Activated CD4-positive, alpha-beta memory T cell treated with anti-CD3 and anti-CD28 coated beads for 36 hours (primary cell): Measurements from ENCODE around the gene DGKG. TPM values are rescaled to one million over a fixed set of nuclear protein-coding genes. Genes with fewer than 3 reads are reported as not detected.
A peak's percentile ranks its signal among the peaks of the same experiment; 100 is the strongest.

Source experiments
- CTCF ChIA-PET: fragments of 350-600 bp; sonication (Branson Sonifier 250); formaldehyde crosslinking; loops from one replicate; lab custom pipeline; 2021; ENCODE audit warnings: antibody characterized with exemption, inconsistent platforms; lab: Charles Lee
- POLR2A ChIA-PET: fragments of 350-600 bp; sonication (Branson Sonifier 250); formaldehyde crosslinking; loops from one replicate; lab custom pipeline; 2021; ENCODE audit warnings: antibody characterized with exemption; lab: Charles Lee
- DNase-seq: peaks from one replicate; pipeline ENCODE4 v3.0.0-alpha.2; 2020
- H3K27ac Mint-ChIP-seq: one replicate; pipeline ENCODE4 v1.8.0; 2021; ENCODE audit warnings: mixed read lengths
- H3K27me3 Mint-ChIP-seq: one replicate; pipeline ENCODE4 v1.8.0; 2021; ENCODE audit warnings: mixed read lengths
- H3K36me3 Mint-ChIP-seq: one replicate; pipeline ENCODE4 v1.8.0; 2021; ENCODE audit warnings: mixed read lengths
- H3K4me1 Mint-ChIP-seq: one replicate; pipeline ENCODE4 v1.8.0; 2021; ENCODE audit warnings: low read depth, mixed read lengths
- H3K4me3 Mint-ChIP-seq: one replicate; pipeline ENCODE4 v1.8.0; 2021; ENCODE audit warnings: mild to moderate bottlenecking, mixed read lengths
- H3K9me3 Mint-ChIP-seq: one replicate; pipeline ENCODE4 v1.8.0; 2021; ENCODE audit warnings: mixed read lengths
- intact Hi-C: fragments of 100-400 bp; cut with micrococcal nuclease; formaldehyde crosslinking; loops from one replicate; pipeline ENCODE4 v1.15.1; 2023
- total RNA-seq, 2 experiments: library from RNA; stranded (reverse); gene quantifications; one replicate each; pipeline ENCODE4 v1.2.3, GENCODE V29; 2021

The DGKG gene
- total RNA-seq, result under 1 TPM; 0.12 to 0.39 TPM

DNA sequence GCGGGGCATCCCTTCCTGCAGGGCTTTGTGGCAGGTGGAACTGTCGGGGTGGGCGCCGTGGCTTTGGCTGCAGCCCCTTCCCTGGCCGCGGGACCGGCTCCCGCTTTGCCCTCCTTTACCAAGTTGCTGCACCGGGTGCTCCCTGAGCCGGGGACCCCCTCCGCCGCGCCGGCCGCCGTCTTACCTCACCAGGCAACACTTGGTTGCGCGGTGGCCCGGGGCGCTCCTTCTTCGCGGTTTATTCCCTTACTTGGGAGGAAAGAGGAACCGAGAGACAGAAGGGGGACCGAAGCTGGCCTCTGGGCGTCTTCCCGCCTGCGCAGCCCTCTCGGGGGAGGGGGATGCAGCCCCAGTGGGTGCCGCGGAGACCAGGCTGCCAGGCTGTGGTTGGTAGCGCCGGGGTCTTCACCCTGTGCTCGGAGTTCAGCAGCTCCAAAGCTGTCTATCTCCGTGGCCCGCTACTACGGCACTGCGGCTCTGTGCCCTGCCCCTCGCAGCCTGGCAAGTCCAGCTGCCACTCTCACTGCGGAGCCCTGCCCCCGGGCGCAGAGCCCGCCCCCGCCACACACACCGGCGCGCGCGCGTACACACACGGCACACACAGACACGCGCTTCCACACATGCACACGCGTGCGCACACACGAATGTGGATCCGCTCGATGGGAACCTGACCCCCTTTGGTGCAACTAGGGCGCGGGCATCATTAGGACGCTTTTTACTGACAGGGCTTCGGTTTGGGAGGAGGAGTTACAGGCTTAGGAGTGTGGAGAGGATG lies at the start of gene DGKG:
DGKG (minus strand) TSS at position 473 of the 775 bp plus-strand sequence. CDS start 41,775 bp downstream, outside the sequence.
- intact Hi-C loops, result loop anchor here (5.0 kb wide), 1 partner anchor 180 kb away; the partner anchor contains the start of gene CRYGS
- CTCF ChIA-PET, result interaction anchor here (1.0 kb wide), 1 partner anchor 178 kb away, joined by 3 read pairs; no protein-coding TSS in a partner anchor
- no peaks in the 10 kb centered on the region for H3K9me3 Mint-ChIP-seq
- H3K36me3 Mint-ChIP-seq, result no peaks in the 10 kb centered on the region
- H3K27ac Mint-ChIP-seq, result no peak within 1 kb of the TSS
- H3K27me3 Mint-ChIP-seq, result peaks cover 42% of the 10 kb centered on the region
- H3K4me3 Mint-ChIP-seq, result peak within 1 kb of the TSS; percentile 50
- DNase-seq, result peak; percentile 47
- H3K4me1 Mint-ChIP-seq, result peaks cover 8% of the 10 kb centered on the region
- POLR2A ChIA-PET, result no interaction called here

DNA sequence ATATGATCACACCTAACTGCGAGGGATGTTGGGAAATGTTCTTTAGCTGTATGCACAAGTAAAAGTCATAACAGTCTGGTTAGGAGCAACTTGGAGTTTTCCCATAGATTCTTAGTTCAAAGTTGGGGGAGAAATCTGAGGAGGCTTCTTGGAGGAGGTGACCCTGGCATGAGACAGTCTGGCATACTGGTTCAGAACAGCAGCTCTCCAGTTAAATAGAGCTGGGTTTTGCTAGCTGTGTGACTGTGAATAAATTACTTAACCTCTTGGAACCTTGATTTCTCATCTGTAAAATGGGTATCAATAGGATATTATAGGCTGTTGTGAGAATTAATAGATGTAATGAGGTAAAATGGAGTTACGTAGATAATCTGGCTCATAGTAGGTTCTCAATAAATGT lies 49.1 kb upstream of the DGKG start:
- CTCF ChIA-PET, result interaction anchor here (1.5 kb wide), 1 partner anchor 152 kb away, joined by 3 read pairs; no protein-coding TSS in a partner anchor
- Mint-ChIP-seq H3K4me3 (no peak overlapping the region), H3K27ac (no peak overlapping the region)

DNA sequence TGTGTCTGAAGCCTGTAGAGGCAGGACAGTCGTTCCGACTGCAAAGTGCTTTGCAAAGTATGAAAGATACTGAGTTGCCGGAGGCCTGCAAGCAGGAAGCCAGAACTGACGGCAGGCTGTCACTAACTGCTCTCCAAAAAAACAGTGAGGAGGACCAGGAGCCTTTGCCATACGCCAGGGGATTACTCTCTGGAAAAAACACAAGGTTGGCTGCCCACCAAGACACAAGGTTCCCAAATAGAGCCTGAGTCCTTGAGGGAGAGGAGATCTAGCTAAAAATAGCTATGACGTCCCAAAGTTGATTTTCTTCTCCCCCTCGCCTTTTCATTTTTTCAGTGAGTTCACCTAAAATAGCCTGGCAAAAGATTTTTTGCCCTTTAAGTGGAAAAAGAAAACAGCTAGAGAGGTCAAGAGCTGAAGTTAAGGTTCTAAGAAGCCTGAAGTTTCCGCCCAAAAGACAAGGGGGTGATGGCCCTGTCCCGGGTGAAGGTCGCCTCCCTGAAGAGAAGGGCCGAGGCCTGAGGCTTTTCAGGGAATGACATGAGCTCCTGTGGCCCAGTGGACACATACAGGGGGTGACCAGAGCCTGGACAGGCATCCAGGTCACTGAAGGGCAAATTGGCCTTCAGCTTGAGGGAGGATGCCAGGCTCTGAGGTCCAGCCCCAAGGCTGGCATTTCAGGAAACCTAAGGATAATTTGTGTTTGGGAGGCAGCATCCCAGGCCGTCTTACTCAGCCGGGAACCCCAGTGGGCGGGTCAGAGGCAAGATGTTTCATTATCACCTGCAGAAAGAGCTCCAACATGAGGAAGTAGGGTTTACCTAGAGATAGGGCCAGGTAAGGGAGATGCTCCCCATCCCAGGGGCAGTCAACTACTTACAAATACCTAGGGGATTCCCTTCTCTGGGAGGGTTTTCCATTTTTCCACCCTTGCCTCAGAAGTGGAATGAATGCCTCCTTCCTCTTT lies 44.9 kb upstream of the DGKG start:
- Mint-ChIP-seq H3K4me3 (no peak overlapping the region), H3K9me3 (no peaks in the 10 kb centered on the region), H3K27ac (no peak overlapping the region), H3K27me3 (peaks cover 2% of the 10 kb centered on the region), H3K4me1 (peaks cover 7% of the 10 kb centered on the region), H3K36me3 (no peaks in the 10 kb centered on the region)
- intact Hi-C loops, result no loop called here
- POLR2A ChIA-PET, result no interaction called here
- CTCF ChIA-PET, result interaction anchor here (0.6 to 0.8 kb wide), 2 partner anchors 464 to 638 kb away, joined by 3 read pairs; no protein-coding TSS in a partner anchor
- DNase-seq, result no peak

More for the DNA sequence above, 49.1 kb upstream of the DGKG start:
- H3K36me3 Mint-ChIP-seq, result no peaks in the 10 kb centered on the region
- H3K4me1 Mint-ChIP-seq, result peaks cover 30% of the 10 kb centered on the region
- H3K27me3 Mint-ChIP-seq, result no peaks in the 10 kb centered on the region
- no peaks in the 10 kb centered on the region for H3K9me3 Mint-ChIP-seq
- DNase-seq, result no peak
- intact Hi-C loops, result loop anchor here (5.0 to 10.0 kb wide), 5 partner anchors 101 to 344 kb away; partner anchors contain the start of genes AHSG and ETV5
- POLR2A ChIA-PET, result no interaction called here

DNA sequence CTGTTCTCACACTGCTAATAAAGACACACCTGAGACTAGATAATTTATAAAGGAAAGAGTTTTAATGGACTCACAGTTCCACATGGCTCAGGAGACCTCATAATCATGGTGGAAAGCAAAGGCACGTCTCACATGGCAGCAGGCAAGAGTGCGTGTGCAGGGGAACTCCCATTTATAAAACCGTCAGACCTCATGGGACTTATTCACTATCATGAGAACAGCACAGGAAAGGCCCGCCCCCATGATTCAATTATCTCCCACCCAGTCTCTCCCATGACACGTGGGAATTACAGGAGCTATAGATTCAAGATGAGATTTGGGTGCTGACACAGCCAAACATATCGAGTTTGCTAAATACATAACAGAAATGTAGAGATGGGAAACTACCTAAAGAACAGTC lies 39.5 kb upstream of the DGKG start:
- ChIA-PET CTCF (interaction anchor here (0.6 to 1.3 kb wide), 2 partner anchors 142 to 424 kb away, joined by 3 read pairs; no protein-coding TSS in a partner anchor), POLR2A (no interaction called here)
- intact Hi-C loops, result no loop called here
- H3K4me1 Mint-ChIP-seq, result no peaks in the 10 kb centered on the region
- H3K27me3 Mint-ChIP-seq, result peaks cover 5% of the 10 kb centered on the region
- H3K27ac Mint-ChIP-seq, result no peak overlapping the region
- H3K36me3 Mint-ChIP-seq, result no peaks in the 10 kb centered on the region
- H3K4me3 Mint-ChIP-seq, result no peak overlapping the region
- peak; percentile 31 for DNase-seq
- no peaks in the 10 kb centered on the region for H3K9me3 Mint-ChIP-seq

DNA sequence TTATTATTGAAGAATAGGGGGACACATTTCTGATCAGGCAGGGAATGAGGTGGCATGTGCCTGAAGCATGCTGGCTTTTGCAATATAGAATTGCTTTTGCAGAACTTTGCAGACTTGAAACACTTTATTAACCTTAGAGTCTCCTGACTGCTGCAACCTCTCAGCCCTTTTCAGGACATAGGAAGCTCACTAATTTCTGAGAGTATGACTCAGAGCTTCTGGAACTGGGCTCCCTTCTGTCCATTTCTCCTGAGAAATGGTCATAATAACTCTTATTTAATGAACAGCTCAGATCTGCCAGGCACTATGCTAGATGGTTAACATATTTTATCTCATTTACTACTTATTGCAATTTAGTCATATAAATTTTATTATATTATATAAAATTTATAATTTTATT lies 38.6 kb upstream of the DGKG start:
- POLR2A ChIA-PET, result no interaction called here
- no peak overlapping the region for H3K4me3 Mint-ChIP-seq

DNA sequence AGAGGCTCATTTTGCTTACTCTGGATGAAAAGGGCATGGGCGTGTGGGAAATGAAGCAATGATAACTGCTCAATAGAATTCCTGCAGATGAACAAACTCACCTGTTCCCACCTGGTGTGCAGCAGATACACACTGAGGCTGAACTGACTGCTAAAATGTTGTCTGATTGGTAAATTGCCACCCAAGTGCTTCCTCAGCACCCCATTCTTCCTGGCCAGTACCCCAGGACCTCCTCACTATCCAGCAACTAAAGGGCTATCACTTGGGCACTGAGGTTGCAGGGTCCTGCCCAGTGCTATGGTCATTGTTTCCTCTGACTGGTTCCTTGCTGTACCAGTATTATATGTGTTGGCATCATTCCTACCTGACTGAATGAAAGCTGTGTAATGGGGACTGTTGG lies 38.0 kb upstream of the DGKG start:
- POLR2A ChIA-PET, result no interaction called here

More for the DNA sequence above, 38.6 kb upstream of the DGKG start:
- Mint-ChIP-seq H3K36me3 (no peaks in the 10 kb centered on the region), H3K27me3 (peaks cover 5% of the 10 kb centered on the region), H3K27ac (no peak overlapping the region), H3K9me3 (no peaks in the 10 kb centered on the region), H3K4me1 (no peaks in the 10 kb centered on the region)
- no peak for DNase-seq
- CTCF ChIA-PET, result interaction anchor here (0.6 kb wide), 1 partner anchor 141 kb away, joined by 3 read pairs; no protein-coding TSS in a partner anchor
- intact Hi-C loops, result no loop called here

DNA sequence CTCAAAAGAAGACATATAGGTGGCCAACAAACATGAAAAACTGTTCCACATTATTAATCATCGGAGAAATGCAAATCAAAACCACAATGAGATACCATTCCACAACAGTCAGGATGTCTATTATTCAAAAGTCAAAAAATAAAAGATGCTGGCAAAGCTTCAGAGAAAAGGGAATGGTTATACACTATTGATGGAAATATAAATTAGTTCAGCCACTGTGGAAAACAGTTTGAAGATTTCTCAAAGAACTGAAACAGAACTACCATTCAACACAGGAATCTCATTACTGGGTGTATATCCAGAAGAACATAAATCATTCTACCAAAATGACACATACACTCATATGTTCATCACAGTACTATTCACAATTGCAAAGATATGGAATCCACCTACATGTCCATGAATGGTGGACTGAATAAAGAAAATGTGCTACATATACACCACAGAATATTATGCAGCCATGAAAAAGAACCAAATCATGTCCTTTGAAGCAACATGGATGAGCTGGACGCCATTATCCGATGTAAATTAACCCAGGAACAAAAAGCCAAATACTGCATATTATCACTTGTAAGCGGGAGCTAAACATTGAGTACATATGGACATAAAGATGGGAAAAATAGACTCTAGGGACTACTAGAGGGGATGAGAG lies 32.7 kb upstream of the DGKG start:
- no peak for DNase-seq
- H3K4me3 Mint-ChIP-seq, result no peak overlapping the region
- no peak overlapping the region for H3K27ac Mint-ChIP-seq
- intact Hi-C loops, result no loop called here
- ChIA-PET CTCF (no interaction called here), POLR2A (no interaction called here)
- no peaks in the 10 kb centered on the region for H3K36me3 Mint-ChIP-seq
- no peaks in the 10 kb centered on the region for H3K27me3 Mint-ChIP-seq
- H3K9me3 Mint-ChIP-seq, result peaks cover 7% of the 10 kb centered on the region
- no peaks in the 10 kb centered on the region for H3K4me1 Mint-ChIP-seq

More for the DNA sequence above, 38.0 kb upstream of the DGKG start:
- no peak for DNase-seq
- H3K27me3 Mint-ChIP-seq, result peaks cover 5% of the 10 kb centered on the region
- no peaks in the 10 kb centered on the region for H3K36me3 Mint-ChIP-seq
- H3K4me1 Mint-ChIP-seq, result no peaks in the 10 kb centered on the region
- CTCF ChIA-PET, result no interaction called here
- no peaks in the 10 kb centered on the region for H3K9me3 Mint-ChIP-seq
- H3K4me3 Mint-ChIP-seq, result no peak overlapping the region
- H3K27ac Mint-ChIP-seq, result no peak overlapping the region
- intact Hi-C loops, result no loop called here

DNA sequence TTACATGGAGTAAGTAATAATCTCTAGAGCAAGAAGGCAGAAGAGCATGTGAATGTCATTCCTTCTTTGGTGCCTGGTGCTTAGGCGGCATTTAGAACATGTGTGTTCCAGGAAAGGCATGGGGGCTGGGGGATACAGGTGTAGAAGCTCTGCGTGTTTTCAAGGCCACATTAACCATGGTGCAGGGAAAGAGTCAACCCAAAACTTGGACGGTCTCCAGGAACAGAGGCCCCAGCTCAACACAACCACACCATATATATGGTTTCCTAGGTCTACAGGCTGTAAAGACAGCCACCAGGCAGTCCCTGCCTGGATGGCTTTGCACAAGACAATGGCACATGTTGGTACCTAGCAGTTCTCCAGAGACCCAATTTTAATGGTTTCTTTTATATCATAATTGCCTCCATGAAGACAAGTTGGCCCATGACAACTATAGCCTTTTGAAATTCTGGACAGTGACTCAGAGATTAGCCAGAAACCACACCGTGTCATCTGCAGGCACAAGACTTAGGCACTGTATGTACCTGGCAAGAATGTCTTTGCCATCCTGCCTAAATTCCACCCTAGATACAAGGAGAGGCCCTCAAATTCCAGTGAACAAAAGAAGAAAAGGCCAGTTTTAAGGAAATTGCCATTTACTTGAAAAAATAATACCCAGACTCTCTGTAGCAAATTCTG lies 25.0 kb upstream of the DGKG start:
- no peaks in the 10 kb centered on the region for H3K36me3 Mint-ChIP-seq
- H3K9me3 Mint-ChIP-seq, result no peaks in the 10 kb centered on the region
- no peak overlapping the region for H3K4me3 Mint-ChIP-seq
- POLR2A ChIA-PET, result no interaction called here
- peaks cover 3% of the 10 kb centered on the region for H3K27me3 Mint-ChIP-seq
- peaks cover 8% of the 10 kb centered on the region for H3K4me1 Mint-ChIP-seq
- CTCF ChIA-PET, result no interaction called here
- DNase-seq, result peak; percentile 37
- intact Hi-C loops, result no loop called here
- H3K27ac Mint-ChIP-seq, result no peak overlapping the region

DNA sequence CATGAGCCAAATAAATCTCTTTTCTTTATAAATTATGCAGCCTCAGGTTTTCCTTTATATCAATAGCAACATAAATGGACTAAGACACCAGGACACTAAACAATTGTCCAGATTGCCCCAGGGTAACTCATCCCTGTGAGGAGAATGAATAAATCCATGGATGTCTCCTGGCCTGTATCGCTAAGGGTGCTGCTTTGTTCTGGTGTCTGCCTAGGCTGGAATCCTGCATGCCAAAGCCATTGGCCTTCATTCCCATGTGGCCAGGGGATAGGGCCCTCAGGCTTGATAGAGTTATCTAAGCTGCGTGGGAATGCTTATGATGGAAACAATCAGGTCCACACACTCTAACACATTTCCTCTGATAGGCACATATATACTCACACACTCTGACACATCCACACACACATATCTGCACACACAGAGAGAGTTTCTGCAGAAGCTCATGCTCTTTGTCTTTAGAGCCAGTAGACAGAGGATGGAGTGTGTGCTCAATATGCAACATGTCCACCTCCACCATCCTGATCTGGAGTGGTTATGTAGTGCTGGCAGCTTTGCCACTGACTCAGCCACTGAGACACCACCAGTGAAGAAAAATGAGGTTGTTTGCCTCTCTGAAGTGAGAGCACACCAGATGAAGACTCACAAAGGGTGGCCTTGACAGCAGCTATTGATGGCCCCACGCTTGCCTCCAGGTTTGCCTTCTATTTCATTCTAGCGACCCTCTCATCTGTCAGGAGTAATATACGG lies 24.0 kb upstream of the DGKG start:
- H3K27me3 Mint-ChIP-seq, result peaks cover 3% of the 10 kb centered on the region
- DNase-seq, result no peak
- POLR2A ChIA-PET, result no interaction called here
- H3K4me1 Mint-ChIP-seq, result peaks cover 8% of the 10 kb centered on the region
- CTCF ChIA-PET, result no interaction called here
- no peaks in the 10 kb centered on the region for H3K36me3 Mint-ChIP-seq
- H3K4me3 Mint-ChIP-seq, result no peak overlapping the region
- no peaks in the 10 kb centered on the region for H3K9me3 Mint-ChIP-seq
- H3K27ac Mint-ChIP-seq, result no peak overlapping the region
- intact Hi-C loops, result no loop called here

DNA sequence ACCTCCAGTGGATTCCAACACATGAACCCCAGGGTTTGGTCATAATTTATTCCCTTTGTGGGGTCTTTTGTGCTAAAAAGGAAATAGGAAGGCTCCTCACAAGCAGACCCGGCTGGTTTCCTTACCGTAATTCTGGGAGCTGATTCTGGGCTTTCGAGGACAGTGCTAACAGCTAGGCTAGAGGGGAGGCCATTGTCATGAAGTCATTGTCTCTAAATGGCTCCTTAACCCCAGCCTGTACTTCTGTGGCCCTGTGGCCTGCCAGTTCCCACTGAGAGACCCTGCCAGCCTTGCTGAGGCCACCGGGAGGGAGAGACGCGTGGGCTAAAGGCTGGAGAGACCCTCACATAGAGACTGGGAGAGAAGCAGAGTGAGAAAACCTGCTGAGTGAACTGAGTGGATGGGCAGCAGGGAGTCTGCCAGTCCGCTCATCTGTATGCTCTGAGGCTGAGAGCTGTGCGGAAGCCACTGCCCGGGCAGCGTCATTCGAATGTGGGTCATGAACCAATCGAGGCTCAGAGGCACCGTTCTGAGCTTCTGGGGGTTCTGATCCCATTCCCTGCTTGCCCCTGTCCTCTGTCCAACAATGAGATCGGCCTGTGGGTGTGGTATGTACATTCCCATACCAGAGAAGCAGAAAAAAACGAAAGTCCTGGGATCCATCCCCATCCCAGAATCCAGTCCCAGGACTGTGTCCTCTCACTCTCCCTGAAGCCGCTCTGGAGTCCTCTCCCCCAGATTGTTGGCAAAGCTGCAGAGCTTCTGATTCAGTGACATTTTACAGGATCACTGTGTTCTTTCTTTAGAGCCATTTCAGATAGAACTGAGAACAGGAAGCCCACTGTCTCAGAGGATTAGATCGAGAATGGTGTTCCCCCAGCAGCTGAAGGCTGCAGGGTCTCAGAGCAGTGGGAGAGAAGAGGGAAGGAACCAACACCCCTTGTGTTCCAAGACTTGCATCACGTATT lies 21.3 kb upstream of the DGKG start:
- no peak for DNase-seq
- CTCF ChIA-PET, result no interaction called here
- H3K36me3 Mint-ChIP-seq, result no peaks in the 10 kb centered on the region
- no peak overlapping the region for H3K4me3 Mint-ChIP-seq
- no peaks in the 10 kb centered on the region for H3K9me3 Mint-ChIP-seq
- intact Hi-C loops, result no loop called here
- no peak overlapping the region for H3K27ac Mint-ChIP-seq
- POLR2A ChIA-PET, result no interaction called here
- peaks cover 1% of the 10 kb centered on the region for H3K27me3 Mint-ChIP-seq
- peaks cover 13% of the 10 kb centered on the region for H3K4me1 Mint-ChIP-seq
